Fibroblast of lung (primary cell): ENCODE data around the gene SUPT3H. TPM values are rescaled to one million over a fixed set of nuclear protein-coding genes. Genes with fewer than 3 reads are reported as not detected.

Source experiments
- DNase-seq, 2 donors: peaks; one replicate each; pipeline versions ENCODE4 v3.0.0 to v3.0.0-alpha.2; 2010; ENCODE audit warnings: low read depth in 2 of 2
- H2AFZ ChIP-seq: 2 replicates; pipeline ENCODE4 v1.5.1; 2012; ENCODE audit warnings: low read length, control low read depth, inconsistent platforms
- H3K27ac ChIP-seq: 2 replicates; pipeline ENCODE4 v1.5.1; 2011; ENCODE audit warnings: low read length, control low read depth; ENCODE audit not compliant: insufficient read depth
- H3K27me3 ChIP-seq: 2 replicates; pipeline ENCODE4 v1.5.1; 2011; ENCODE audit warnings: mild to moderate bottlenecking, low read length; ENCODE audit not compliant: control insufficient read depth, insufficient read depth
- H3K36me3 ChIP-seq: 2 replicates; pipeline ENCODE4 v1.5.1; 2011; ENCODE audit warnings: low read length; ENCODE audit not compliant: control insufficient read depth, insufficient read depth
- H3K4me1 ChIP-seq: 2 replicates; pipeline ENCODE4 v1.5.1; 2011; ENCODE audit warnings: low read length; ENCODE audit not compliant: control insufficient read depth, insufficient read depth; ENCODE audit errors: extremely low read depth
- H3K4me2 ChIP-seq: 2 replicates; pipeline ENCODE4 v1.5.1; 2011; ENCODE audit warnings: low read length, control low read depth; ENCODE audit not compliant: insufficient read depth; ENCODE audit errors: extremely low read depth
- H3K4me3 ChIP-seq, 4 experiments: fragments of 200-600 bp in 1 of 4; sonication (generic) in 1 of 4; replicated peaks in 1 of 4; 2 replicates each; pipeline ENCODE4 v1.5.1; 2011 to 2016; ENCODE audit warnings: low read length in 4 of 4, low read depth in 3 of 4, mild to moderate bottlenecking in 3 of 4, control low read depth in 2 of 4, inconsistent platforms in 1 of 4, mixed read lengths in 1 of 4; ENCODE audit not compliant: insufficient read depth in 1 of 4; ENCODE audit errors: control extremely low read depth in 1 of 4
- H3K79me2 ChIP-seq: 2 replicates; pipeline ENCODE4 v1.5.1; 2012; ENCODE audit warnings: mild to moderate bottlenecking, low read length, inconsistent platforms; ENCODE audit not compliant: control insufficient read depth, insufficient read depth
- H3K9ac ChIP-seq: 2 replicates; pipeline ENCODE4 v1.5.1; 2011; ENCODE audit warnings: mild to moderate bottlenecking, low read length, control low read depth; ENCODE audit not compliant: insufficient read depth
- H3K9me3 ChIP-seq: 2 replicates; pipeline ENCODE4 v1.5.1; 2012; ENCODE audit warnings: low read depth, low read length; ENCODE audit not compliant: control insufficient read depth, insufficient read depth
- H4K20me1 ChIP-seq: 2 replicates; pipeline ENCODE4 v1.5.1; 2011; ENCODE audit warnings: low read length; ENCODE audit not compliant: control insufficient read depth, insufficient read depth; ENCODE audit errors: extremely low read depth
- EZH2 ChIP-seq: IDR thresholded peaks from 2 replicates; pipeline ENCODE4 v1.5.1; 2012; ENCODE audit warnings: low read length, control low read depth, mild to moderate bottlenecking; ENCODE audit errors: missing control alignments
- polyA plus RNA-seq, 2 donors: library from polyadenylated mRNA; depleted of rRNA in 1 of 2; stranded (reverse) in 1 of 2; unstranded in 1 of 2; fragments of >200 nt; gene quantifications; 2 replicates each; pipeline ENCODE4 v1.2.1, GENCODE V29; 2011 to 2012; ENCODE audit warnings: missing spikeins in 1 of 2
- total RNA-seq: library from RNA; depleted of rRNA; stranded (reverse); fragments of >200 nt; gene quantifications from 2 replicates; pipeline ENCODE4 v1.2.1, GENCODE V29; 2014
- TF ChIP-seq, protein P1 (sequence below), 2 donors: IDR thresholded peaks in 1 of 2; conservative IDR thresholded peaks in 1 of 2; 1 replicate in 1 of 2; 2 replicates in 1 of 2; pipeline ENCODE4 v1.5.1; 2011 to 2012; ENCODE audit warnings: low read length in 2 of 2, control low read depth in 1 of 2, inconsistent platforms in 1 of 2, low read depth in 1 of 2, mild to moderate bottlenecking in 1 of 2

SUPT3H gene
- total and polyA plus RNA-seq, 2 donors (not counting 1 experiment from before 2014, with no cell fraction given) = 8.3 to 8.5 TPM

GRCh38 chr6:45301348-45302142, 76.2 kb downstream of the SUPT3H start:
- Histone ChIP-seq H3K79me2 (no peaks in the 10 kb centered on the region), H3K27me3 (no peaks in the 10 kb centered on the region), H4K20me1 (no peaks in the 10 kb centered on the region), H3K36me3 (no peaks in the 10 kb centered on the region), H3K4me3 (no peak overlapping the region), H2AFZ (no peak overlapping the region), H3K9me3 (no peaks in the 10 kb centered on the region), H3K4me1 (no peaks in the 10 kb centered on the region), H3K9ac (no peak overlapping the region), H3K4me2 (no peak overlapping the region), H3K27ac (no peak overlapping the region)
- TF ChIP-seq, protein P1, sequence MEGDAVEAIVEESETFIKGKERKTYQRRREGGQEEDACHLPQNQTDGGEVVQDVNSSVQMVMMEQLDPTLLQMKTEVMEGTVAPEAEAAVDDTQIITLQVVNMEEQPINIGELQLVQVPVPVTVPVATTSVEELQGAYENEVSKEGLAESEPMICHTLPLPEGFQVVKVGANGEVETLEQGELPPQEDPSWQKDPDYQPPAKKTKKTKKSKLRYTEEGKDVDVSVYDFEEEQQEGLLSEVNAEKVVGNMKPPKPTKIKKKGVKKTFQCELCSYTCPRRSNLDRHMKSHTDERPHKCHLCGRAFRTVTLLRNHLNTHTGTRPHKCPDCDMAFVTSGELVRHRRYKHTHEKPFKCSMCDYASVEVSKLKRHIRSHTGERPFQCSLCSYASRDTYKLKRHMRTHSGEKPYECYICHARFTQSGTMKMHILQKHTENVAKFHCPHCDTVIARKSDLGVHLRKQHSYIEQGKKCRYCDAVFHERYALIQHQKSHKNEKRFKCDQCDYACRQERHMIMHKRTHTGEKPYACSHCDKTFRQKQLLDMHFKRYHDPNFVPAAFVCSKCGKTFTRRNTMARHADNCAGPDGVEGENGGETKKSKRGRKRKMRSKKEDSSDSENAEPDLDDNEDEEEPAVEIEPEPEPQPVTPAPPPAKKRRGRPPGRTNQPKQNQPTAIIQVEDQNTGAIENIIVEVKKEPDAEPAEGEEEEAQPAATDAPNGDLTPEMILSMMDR (conservative IDR thresholded peaks at IDR 0.05 in 1 of 2, IDR thresholded peaks at IDR 0.05 in 1 of 2; ENCODE audit: low read depth in 1 of 2, low read length in 2 of 2) = no peak
- no peak for TF ChIP-seq EZH2
- no peak for DNase-seq

- Histone ChIP-seq H3K4me1 (no peaks in the 10 kb centered on the region), H3K4me3 (no peak overlapping the region), H3K36me3 (no peaks in the 10 kb centered on the region), H3K79me2 (no peaks in the 10 kb centered on the region), H3K9ac (no peak overlapping the region), H3K4me2 (no peak overlapping the region), H3K9me3 (no peaks in the 10 kb centered on the region), H2AFZ (no peak overlapping the region), H3K27ac (no peak overlapping the region), H3K27me3 (no peaks in the 10 kb centered on the region), H4K20me1 (no peaks in the 10 kb centered on the region)
- DNase-seq = no peak
- TF ChIP-seq EZH2 = no peak
- TF ChIP-seq, protein P1 (conservative IDR thresholded peaks at IDR 0.05 in 1 of 2, IDR thresholded peaks at IDR 0.05 in 1 of 2; ENCODE audit: low read depth in 1 of 2, low read length in 2 of 2) = no peak
Observed at GRCh38 chr6:45300736-45301135, 77.0 kb downstream of the SUPT3H start.

DNA sequence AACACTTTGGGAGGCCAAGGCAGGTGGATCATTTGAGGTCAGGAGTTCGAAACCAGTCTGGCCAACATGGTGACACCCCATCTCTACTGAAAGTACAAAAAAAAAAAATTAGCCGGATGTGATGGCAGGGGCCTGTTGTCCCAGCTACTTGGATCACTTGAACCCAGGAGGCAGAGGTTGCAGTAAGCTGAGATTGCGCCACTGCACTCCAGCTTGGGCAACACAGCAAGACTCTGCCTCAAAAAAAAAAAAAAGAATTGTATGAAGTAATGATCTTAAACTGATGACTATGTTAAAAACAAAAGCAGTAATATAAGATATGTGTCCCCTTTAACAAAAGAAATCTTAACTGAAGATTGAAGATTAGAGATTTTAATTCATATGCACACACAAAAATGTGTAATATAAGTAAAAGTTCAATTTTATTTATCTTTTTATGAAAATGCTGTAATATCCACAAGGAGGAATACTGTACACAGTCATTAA, 78.6 kb downstream of the SUPT3H start:
- H3K9ac ChIP-seq = no peak overlapping the region
- H3K4me2 ChIP-seq = no peak overlapping the region
- H3K79me2 ChIP-seq = no peaks in the 10 kb centered on the region
- H4K20me1 ChIP-seq = no peaks in the 10 kb centered on the region
- H3K27me3 ChIP-seq = no peaks in the 10 kb centered on the region
- TF ChIP-seq EZH2 = no peak
- TF ChIP-seq, protein P1 (conservative IDR thresholded peaks at IDR 0.05 in 1 of 2, IDR thresholded peaks at IDR 0.05 in 1 of 2; ENCODE audit: low read depth in 1 of 2, low read length in 2 of 2) = no peak
- H3K36me3 ChIP-seq = no peaks in the 10 kb centered on the region
- H3K4me1 ChIP-seq = no peaks in the 10 kb centered on the region
- H3K9me3 ChIP-seq = no peaks in the 10 kb centered on the region
- no peak overlapping the region for H2AFZ ChIP-seq
- H3K4me3 ChIP-seq = no peak overlapping the region
- no peak for DNase-seq
- H3K27ac ChIP-seq = no peak overlapping the region
